Germinal center (tissue), 1 donor: ENCODE measurements around the gene HS6ST1.

ENCODE experiments used
- DNase-seq: peaks from one replicate; pipeline ENCODE4 v3.0.0; 2012; ENCODE audit warnings: mixed read lengths, low spot score

The HS6ST1 gene

DNA sequence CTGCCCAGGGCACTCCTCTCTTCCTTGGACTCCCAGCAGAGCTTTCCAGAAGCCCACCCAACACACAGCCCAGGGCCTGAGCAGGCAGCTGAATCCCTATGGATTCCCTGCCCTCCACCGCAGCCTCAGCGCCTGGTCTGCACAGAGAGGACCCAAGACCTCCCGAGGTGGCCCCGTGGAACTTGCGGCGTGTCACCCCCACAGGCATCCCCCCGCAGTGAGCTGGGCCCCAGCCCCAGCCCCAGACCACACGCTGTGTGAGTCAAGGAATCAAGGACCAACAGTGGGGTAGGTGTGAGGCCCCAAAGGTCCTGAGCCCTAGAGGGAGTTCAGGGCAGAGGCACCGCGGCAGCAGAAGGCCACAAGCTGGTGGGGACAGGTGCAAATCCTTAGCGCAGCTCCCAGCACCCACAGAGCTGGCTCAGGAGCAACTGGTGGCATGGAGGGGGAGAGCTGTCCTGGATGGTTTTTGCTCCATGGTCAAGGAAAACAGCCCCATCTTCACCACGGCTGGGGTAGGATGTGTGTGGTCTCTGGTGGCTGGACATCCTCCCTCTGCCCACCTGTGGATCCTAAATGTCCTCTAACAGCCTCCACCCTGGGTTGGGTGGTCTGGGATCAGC, 8.5 kb downstream of the HS6ST1 start:
- no peak for DNase-seq

DNA sequence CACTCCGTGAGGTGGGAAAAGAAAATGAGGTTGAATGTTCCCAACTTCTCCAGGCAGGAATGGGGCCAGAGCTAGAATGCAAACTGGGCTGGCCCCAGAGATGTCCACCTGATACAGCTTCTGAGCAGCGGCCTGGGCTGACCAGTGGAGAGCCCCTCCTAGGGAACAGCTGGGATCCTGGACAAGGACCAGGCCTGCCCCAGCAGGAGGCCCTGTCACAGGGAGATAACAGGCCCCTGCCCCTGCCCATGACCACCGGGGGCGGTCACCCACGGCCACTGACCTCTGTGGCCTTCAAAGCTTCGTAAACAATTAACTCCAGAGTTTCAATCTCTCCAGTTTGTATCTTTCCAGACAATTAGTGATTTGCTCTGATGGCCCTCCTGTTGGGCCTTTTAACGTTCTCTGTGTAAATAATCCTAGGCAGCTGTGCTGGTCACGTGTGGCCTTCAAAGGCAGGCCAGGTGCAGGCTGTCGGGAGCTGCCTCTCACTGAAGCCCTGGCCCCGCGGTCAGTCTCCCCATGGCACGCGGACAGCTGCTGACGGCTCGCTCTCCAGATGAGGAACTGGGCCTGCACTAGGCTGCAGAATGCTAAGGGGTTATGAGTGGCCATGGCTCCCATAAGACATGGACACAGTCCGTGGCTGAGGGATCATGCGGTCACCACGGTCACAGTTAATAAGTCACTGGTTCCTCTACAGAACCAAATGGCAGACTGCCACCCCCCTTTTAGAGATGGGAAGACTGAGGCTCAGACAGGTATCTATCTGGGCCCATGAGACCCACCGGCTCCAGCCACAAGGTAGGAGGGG, 9.2 kb downstream of the HS6ST1 start:
- DNase-seq = no peak

DNA sequence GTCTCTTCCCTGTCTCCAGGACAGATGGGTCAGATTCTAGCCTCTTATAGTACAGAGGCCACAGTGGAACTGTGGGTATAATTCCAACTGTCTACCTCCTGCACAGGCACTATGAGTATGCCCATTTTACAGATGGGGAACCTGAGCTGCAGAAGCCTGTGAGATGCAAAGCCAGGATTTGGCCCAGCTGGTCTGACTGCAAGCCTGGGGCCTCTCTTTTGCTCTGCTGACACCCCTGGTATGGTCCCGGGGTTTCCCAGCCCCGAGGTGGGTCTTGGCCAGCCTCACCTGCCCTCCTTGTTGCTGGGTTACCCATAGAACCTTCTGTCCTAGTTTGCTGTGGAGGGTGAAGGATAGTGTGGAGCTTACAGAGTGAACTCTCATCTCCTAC, 9.8 kb downstream of the HS6ST1 start:
- DNase-seq = no peak

DNA sequence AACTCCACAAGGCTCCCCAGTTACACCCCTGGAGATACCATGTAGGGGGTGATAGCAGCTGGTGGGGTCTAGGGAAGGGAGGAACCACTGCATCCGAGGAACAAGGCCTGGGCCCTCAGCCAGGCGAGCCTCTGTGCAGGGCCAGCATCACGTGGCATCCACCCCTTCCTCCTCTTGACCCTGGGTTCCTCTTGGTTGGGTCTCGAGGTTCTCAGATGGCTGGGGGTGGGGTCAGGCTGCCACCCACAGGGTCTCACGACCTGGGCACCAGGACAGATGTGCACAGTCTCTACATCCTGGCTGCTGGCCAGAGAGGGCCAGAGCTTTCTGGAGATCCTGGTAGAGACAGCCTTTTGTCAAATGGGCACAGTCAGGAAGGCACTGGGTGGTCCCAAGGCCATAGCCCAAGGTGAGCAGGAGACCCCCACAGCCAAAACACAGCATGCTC, 10.4 kb downstream of the HS6ST1 start:
- no peak for DNase-seq

DNA sequence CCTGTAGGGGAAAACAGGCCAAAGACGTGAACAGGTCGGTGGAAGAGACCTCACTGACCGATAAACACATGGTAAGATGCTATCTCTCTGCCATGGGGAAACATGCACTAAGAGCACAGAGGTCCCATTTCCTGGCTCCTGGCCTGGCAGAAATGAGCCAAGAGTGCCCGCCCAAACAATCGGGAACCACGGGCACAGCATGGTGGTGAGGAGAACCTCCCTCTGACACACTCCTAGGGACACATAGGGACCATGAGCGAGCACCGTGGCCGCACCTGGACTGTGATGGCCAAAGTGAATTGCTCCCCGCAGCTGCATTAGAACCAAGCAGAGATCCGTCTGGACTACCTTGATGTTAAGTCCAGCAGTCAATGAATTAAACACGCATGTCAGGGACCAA, 11.1 kb downstream of the HS6ST1 start:
- DNase-seq = no peak

DNA sequence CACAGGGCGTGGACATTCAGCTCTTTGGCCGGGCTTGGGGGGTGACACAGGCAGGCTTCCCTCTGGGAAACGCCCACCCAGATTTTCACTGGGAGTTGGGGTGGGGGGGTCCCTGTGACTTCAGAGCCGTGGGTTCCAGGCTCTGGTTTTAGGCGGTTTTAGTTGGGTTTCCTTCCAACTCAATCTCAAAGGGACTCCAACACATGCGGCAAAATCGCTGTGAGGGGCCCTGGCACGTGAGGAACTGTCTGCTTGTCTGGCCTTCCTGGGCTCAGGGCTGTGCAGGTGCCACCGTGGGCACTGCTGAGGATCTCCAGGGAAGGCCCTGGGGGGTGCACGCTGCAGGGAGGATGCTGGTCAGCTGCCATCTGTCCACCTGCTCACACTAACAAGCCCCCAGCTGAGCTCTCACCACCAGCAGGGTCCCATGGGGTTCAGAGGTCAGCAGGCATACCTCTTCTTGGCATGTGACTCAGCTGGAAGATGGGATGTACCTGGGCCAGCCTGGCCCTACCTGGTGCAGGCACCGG, 11.7 kb downstream of the HS6ST1 start:
- DNase-seq = no peak

DNA sequence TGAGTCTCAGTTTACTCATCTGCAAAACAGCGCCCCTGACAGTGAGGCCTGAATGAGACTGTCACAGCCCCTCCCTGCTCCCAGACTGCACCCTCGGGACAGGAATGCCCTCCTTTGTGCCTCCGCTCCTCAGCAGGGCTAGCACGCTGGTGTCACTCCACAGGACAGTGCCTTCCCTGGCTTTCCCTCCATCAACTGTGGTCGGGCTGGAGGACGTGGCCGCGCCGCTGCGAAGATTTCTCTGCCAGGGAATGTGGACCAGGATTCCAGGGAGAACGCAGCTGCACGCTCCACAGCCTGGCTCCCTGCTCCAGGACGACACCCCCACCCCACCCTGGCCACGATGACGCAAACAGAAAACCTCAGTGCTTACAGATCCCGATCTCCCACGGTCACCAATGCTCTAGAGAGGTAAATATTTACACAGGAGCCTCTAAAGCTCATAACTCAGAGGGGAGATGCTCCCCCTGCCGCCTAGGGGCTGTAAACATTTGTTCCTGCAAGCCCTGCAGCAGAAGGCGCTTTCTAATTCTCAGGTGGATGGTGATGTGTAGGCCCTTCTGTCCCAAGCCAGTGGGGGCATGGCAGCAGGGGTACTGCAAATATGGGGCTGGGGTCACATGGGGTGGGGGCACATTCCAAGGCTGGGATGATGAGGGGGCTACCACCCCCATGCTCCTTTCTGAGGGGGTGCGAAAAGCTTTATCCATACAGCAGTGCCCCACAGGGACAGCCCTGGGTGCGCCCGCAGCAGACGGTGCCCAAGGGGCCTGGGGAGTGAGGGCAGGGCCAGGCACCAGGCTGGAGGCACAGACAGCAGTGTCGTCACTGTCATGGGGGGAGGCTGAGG, 12.4 kb downstream of the HS6ST1 start:
- peak; percentile 54 for DNase-seq

DNA sequence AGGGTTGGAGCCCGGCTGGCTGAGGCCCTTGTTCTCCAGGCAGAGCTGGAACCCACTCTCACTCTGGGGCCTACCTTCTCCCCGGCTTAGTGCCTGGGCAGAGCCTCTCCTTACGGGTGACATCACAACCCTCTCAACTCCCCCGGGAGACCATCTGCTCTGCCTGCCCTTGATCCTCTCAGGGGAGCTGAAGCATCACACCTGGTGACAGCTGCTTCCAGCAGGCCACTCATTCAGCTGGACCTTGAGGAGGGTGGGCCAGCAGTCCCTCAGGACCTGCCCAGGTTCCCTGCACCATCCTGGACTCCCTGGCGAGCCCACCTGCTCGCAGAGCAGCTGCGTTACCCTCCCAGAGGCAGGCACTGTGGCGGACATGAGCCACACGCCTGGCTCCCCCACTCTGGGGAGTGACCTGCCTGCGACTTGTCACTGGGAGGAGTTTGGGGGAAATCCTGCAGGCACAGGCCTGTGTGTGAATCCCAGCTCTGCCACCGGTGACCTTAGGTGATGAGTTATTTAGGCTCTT, 13.1 kb downstream of the HS6ST1 start:
- DNase-seq = peak; percentile 92

DNA sequence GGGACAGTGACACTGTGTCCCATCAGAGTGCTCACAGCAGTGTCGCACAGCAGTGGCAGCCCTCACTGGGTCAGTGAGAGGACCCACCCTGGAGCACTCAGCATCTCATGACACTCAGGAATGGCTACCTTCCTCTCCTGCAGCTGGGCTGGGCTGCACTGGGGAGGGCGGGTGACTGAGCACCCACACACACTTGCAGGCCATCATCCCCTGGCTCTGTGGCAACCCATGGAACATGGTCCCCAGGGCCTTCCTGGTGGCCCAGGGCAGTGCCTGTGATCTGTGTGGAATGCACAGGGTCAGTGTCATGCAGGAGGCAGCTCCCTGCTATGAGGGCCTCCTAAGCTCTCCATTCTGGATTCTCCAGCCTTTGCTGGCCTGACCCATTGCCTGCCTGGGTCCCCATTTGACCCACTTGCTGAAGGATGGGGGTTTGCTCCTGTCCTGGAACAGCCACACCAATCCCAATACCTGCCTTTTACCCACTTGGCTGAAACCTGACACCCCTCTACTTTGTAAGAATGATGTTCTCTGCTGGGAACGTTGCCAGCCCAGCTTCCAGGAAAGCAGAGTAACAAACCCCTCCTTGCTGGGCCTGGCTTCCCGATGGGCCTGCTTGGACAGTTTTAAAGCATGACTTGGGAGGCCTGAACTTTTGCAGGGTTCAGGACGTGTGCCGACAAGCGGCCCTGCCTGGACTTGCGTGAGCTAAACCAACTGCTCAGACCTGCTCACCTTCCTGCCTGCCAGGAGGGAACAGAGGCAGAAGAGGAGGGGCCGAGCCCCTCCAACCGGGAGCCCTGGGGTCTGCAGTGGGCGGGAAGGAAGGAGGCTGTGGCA, 13.7 kb downstream of the HS6ST1 start:
- no peak for DNase-seq

DNA sequence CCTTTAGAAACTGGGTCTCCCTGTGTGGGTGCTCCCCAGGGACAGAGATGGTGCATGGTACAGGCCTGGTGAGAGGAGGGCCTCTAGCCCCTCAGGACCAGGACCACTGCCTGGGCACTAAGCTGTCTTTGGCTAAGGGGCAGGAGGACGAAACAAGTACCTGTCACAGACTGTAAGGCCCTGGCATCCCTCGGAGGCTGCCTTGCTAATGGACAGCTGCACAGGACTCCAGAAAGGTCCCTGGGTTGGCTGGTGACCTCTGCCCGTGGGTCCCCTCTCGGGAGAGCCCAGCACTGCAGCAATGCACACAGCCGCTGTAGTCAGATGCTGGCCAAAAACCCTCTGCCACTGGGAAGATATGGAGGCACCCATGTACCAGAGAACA, 14.3 kb downstream of the HS6ST1 start:
- DNase-seq = no peak

DNA sequence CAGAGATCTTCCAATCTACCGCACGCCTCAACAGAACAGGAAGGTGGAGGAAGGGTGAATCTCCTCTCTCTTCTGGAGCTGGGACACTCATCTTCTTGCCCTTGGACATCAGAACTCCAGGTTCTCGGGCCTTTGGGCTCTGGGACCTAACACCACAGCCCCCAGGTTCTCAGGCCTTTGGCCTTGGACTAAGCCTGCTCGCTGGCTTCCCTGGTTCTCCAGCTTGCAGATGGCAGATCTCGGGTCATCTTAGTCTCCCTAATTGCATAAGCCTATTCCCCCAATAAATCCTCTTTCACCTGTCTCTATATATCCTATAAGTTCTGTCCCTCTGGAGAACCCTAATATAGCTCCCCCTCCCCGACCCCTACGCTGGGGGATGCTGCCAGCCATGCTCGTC, 14.8 kb downstream of the HS6ST1 start:
- no peak for DNase-seq

DNA sequence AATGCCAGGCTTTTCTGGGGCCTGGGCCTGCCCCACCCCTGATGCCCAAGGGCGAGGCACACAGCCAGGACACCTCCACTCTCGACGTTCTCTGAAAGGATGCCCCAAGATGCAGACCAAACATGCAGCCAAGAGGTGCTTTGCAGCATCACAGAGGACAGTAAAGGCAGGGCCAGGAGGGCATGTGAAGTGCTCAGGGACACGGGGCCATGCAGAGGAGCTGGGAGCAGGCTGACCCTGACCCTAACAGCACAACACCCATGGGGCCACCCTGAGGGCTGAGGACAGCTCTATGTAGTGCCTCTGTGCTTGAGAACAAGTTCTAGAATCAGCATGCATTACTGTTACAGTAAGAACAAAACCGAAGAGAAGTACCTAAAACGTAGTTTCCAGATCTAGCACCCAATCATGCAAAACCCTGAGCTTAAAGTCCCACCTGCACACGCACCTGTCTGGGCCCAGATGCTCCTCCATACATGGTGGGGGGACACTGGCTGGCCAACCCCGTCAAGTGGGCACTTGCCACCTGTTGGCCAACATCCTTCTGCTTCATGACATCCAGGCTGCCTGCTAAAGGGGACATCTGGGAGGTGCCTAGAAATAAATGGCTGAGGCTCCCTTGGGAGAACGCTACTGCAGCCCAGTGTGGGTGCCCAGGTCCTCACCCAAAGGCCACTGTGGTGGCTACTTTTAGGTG, 15.4 kb downstream of the HS6ST1 start:
- no peak for DNase-seq

DNA sequence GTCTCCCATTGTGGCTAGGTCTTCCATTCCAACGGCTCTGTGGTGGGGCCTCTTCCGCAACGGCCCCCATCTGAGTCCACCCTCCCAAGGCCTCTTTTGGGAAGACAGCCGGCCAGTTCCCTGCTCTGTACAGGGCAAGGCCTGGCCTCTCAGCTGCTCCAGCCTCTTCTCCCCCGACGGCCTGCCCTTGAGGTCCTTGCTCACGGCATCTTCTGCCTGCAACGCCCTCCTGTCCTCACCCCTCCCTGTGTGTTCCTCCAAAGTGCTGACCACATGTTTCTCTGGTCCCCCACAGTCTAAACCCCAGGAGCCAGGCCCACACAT, 16.0 kb downstream of the HS6ST1 start:
- DNase-seq = no peak

DNA sequence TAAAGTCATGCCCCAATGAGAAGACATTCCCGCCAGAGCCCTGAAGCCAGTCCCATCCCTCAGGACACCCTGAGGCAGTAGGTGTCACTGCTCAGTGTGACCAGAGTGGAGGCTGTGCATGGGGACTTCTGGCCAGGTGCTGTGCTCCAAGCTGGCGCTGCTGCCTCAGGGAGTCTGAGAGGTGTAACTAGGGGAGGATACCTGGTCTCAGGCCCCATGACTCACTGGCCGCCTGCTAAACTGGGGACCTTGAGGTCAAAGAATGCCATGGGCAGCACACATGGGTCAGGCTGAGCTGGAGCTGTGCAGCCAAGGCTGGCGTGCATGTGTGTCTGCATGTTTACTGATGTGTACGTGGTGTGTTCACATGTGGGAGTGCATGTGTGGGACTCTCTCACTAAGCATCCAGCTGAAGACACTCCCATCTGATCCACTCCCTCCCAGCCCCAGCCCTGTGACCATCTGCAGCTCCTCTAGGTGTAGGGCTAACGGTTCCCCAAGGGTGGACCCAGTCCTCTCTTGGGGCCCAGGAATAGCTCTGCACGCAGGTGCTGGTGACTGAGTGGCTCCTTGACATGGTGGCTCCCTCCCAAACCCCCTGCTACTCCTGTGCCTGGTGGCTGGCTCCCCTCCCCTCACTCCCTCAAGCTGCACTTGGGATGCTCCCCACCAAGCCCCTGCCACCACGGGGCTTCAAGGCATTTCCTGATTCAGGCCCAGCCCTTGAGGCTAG, 16.5 kb downstream of the HS6ST1 start:
- DNase-seq = no peak

DNA sequence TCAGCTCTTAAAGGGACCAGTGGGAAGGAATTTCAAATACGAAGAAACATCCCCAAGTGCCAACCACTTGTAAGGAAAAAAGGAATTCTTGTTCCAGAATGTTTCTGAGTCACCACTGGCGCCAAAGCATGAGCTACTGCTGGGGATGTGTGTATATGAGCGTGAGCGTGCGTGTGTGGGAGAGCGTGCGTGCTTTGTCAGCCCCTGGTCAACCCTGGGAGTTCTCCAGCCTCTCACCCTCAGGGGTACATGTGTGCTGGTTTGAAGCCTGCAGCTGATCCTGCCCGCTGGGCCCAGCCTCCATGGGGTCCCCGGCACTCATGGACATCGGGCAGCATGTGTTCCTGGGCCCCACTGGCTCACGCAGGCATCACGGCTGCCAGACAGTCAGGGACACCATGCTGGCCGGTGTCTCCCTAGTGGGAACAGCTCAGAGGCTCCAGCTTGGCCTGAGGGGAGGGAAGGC, 17.1 kb downstream of the HS6ST1 start:
- DNase-seq = no peak

DNA sequence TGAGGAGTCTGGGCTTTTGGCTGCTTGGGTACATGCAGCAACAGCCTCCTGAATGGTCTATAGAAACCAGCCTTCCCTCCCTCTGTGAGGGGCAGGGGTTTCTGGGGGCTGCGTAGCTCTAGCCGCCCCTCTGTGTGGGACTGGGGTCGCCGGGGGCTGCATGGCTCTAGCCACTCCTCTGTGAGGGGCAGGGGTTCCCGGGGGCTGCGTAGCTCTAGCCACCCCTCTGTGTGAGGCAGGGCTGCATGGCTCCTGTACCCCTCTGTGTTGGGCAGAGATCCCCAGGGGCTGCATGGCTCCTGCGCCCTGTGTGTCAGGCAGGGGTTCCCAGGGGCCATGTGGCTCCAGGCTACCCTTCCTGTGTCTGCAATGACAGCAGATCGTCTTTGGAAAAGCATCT, 17.6 kb downstream of the HS6ST1 start:
- DNase-seq = no peak

DNA sequence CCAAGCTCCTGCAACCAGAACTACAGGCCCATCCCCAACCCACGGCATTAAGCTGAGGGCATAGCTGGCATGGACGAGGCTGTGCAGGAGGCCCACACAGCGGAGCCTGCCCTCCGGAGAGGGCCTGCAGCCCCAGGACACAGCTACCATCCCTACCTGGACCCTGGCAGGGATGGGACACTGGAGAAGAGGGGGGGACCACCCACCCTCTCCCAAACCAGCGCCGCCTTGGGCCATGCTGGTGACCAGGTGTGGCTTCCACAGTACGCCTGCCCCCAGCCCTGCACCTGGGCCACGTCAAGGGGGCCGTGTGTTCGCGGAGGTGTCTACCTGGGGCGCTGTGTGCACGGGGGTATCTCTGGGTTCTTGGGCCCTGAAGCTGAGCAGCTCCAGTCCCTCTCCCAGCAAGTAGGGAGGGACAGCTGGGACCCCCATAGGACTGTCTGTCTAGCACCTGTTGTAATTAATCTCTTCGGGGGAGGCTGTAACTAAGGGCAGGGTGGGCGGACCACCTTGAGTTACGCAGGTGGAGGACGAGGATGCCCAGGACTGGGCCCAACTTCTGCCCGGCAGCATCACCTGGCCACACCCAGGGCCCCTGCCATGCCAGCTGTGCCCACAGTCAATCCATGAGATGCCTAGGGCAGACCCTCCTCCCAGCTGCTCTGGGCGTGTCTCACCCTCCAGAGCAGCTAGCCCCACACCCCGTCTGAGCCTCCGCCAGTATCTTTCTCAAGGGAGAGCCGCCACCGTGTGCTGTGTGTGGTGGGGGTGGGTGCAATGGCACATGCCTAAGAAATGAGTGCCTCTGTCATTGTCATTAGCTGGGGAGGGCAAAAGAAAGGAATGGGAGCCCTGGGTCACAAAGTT, 18.3 kb downstream of the HS6ST1 start:
- DNase-seq = no peak

DNA sequence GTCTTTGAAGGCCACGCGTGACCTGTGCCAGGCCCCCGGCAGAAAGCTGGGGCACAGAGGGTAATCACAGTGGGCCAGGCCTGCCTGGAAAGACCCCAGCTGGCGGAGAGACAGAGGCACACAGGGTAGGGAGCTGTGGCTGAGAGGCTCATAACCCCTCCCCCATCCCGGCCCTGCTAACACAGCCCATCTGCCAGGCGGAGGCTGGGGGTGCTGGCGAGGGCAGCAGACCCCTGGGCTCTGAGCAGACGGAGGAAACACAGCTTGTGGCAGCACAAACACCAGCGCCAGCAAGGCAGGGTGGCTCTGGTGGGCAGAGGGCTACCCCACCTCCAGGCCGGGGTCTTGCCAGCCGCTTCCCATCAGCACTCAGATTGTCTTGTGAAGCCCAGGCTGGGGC, 19.0 kb downstream of the HS6ST1 start:
- DNase-seq = no peak

DNA sequence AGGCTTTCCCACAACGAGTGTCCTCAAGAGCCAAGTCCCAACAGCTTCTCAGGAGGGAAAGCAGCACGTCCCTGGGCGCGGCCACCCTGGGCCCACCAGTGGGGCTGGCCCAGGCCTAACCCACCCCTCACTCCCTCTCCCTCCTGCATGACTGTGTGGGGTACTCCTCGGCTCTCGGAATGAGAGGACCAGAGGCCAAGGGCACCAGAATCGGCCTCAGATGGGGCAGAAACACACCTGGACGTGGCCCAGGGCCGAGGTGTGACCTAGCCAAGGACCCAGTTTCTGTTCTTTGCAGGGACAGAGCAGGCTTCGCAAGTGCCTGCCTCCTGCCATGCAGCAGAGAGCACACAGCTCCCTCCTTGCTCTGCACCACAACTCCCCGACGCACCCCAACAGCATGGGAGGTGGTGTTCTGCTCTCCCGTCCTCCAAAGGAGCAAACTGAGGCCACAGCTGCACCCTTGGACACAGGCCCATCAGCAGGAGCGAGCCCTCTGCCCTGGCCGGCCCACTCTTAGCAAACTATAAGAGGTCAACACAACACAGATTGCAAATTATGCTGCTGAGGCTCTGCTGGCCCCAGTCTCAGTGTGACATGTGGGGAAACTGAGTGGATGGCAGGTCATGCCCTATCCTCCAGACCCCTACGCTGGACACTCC, 19.7 kb downstream of the HS6ST1 start:
- no peak for DNase-seq
